Measurements from ENCODE around the gene HLA-DPA1.

DNA sequence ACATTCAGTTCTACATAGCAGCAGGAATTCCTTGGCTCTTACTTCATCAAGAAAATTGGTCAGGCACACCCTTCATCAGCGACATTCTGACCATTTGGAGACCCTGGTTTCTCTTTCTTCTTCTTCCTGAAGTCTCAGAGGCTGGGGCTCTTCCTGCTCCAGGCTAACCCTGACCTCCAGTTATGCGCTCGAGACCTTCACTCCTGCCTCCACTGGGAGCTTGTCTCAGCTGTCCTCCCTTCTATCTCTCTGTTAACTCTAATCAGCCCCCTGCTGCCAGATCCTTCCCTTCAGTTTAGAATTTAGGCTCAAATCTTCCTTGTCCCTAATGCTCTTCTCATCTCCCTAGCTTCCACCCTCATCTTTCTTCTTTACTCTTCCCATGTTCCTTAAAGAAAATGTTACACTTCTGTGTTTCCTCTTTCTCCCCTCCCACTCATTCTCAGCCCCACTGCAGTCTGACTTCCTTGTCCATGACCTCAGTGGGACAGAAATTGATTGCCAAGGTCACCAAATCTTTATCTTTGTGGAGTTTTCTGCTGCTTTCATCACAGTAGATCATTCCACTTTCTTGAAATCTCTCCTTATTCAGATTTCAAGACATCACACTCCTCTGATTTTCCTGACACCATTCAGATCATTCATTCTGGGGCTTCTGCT lies 55.6 kb downstream of the HLA-DPA1 start:
- no peak for TF ChIP-seq LEF1 (IDR thresholded peaks at IDR 0.05; ENCODE audit: borderline replicate concordance)
- no peak for TF ChIP-seq FOXK2 (IDR thresholded peaks at IDR 0.05)
- TF ChIP-seq TARDBP (IDR thresholded peaks at IDR 0.05) = no peak
- no peak for TF ChIP-seq SP1 (IDR thresholded peaks at IDR 0.05)
- no peak for TF ChIP-seq NFRKB (IDR thresholded peaks at IDR 0.05)
- no peak for TF ChIP-seq ZNF384 (IDR thresholded peaks at IDR 0.05)
- TF ChIP-seq ELF4 (IDR thresholded peaks at IDR 0.05) = no peak
- TF ChIP-seq SUZ12 (IDR thresholded peaks at IDR 0.05) = no peak
- no peak for TF ChIP-seq FOXM1 (IDR thresholded peaks at IDR 0.05; ENCODE audit: borderline replicate concordance)
- no peak for TF ChIP-seq ARNT (IDR thresholded peaks at IDR 0.05)
- no peak for TF ChIP-seq FOXA1 (IDR thresholded peaks at IDR 0.05)
- TF ChIP-seq BHLHE40 (IDR thresholded peaks at IDR 0.05; ENCODE audit: borderline replicate concordance) = no peak
- TF ChIP-seq L3MBTL2 (conservative IDR thresholded peaks at IDR 0.05) = no peak
- TF ChIP-seq, protein P1, sequence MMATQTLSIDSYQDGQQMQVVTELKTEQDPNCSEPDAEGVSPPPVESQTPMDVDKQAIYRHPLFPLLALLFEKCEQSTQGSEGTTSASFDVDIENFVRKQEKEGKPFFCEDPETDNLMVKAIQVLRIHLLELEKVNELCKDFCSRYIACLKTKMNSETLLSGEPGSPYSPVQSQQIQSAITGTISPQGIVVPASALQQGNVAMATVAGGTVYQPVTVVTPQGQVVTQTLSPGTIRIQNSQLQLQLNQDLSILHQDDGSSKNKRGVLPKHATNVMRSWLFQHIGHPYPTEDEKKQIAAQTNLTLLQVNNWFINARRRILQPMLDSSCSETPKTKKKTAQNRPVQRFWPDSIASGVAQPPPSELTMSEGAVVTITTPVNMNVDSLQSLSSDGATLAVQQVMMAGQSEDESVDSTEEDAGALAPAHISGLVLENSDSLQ (IDR thresholded peaks at IDR 0.05) = no peak
